ENCODE data around the gene GRIK3. TPM values are rescaled to one million over a fixed set of nuclear protein-coding genes. Genes with fewer than 3 reads are reported as not detected.

GRIK3 gene
- total RNA-seq, 1 donor from 2014 or later, result not detected

GRCh38 chr1:36784147-36784859 lies 250.0 kb downstream of the GRIK3 start:
- Mint-ChIP-seq H3K9me3 (no peaks in the 10 kb centered on the region), H3K27me3 (ENCODE audit: insufficient read depth) (no peaks in the 10 kb centered on the region), H3K4me3 (no peak overlapping the region), H3K4me1 (ENCODE audit: low read depth) (no peaks in the 10 kb centered on the region), H3K27ac (no peak overlapping the region), H3K36me3 (ENCODE audit: low read depth) (no peaks in the 10 kb centered on the region)
- DNase-seq (ENCODE audit: low spot score), result no peak
- intact Hi-C loops (cut with micrococcal nuclease), result no loop called here

DNA sequence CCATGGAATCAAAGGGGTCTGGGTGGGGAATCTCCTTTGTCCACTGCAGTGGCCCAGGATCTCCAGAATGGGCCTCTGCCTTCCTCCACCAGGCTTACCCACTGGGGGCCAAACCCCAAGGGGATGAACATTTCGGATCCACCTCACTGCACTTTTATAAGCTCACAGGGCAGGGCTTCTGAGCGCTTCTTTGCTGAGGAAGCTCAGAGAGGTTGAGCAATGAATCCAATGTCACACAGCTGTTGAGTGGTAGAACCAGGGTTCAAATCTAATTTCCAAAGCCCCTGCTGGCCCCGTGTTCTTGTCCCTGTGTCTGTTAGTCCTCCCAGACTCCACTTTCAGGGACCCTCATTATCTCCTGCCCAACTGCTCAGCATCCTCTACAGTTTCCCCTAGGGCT lies 250.8 kb downstream of the GRIK3 start:
- no peaks in the 10 kb centered on the region for H3K27me3 Mint-ChIP-seq (ENCODE audit: insufficient read depth)
- H3K4me3 Mint-ChIP-seq, result no peak overlapping the region
- intact Hi-C loops (cut with micrococcal nuclease), result no loop called here
- H3K4me1 Mint-ChIP-seq (ENCODE audit: low read depth), result no peaks in the 10 kb centered on the region
- no peak for DNase-seq (ENCODE audit: low spot score)
- no peaks in the 10 kb centered on the region for H3K36me3 Mint-ChIP-seq (ENCODE audit: low read depth)
- no peak overlapping the region for H3K27ac Mint-ChIP-seq
- no peaks in the 10 kb centered on the region for H3K9me3 Mint-ChIP-seq

DNA sequence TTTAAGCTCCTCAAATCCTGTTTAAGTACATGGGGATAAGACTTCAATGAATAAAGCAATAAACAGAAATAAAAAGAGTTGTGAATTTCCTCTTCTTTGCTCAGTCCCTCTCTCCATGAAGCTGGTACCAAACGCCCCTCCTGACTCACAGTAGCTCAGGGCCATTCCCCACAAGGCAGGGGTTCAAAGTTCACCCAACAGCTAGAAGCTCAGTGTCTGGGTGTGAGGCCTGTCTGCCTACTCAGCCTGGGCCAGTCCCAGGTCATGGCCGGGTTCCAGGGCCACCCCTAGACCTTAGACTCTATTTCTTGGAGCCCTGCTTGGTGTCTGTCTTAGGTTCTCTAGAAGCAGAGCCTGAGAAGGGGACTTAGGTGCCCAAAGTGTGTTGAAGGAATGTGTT lies 251.5 kb downstream of the GRIK3 start:
- H3K4me1 Mint-ChIP-seq (ENCODE audit: low read depth), result no peaks in the 10 kb centered on the region
- no peaks in the 10 kb centered on the region for H3K27me3 Mint-ChIP-seq (ENCODE audit: insufficient read depth)
- no peaks in the 10 kb centered on the region for H3K9me3 Mint-ChIP-seq
- H3K4me3 Mint-ChIP-seq, result no peak overlapping the region
- no peak for DNase-seq (ENCODE audit: low spot score)
- H3K27ac Mint-ChIP-seq, result no peak overlapping the region
- intact Hi-C loops (cut with micrococcal nuclease), result no loop called here
- no peaks in the 10 kb centered on the region for H3K36me3 Mint-ChIP-seq (ENCODE audit: low read depth)

GRCh38 chr1:36782085-36782484 lies 252.2 kb downstream of the GRIK3 start:
- Mint-ChIP-seq H3K4me1 (ENCODE audit: low read depth) (no peaks in the 10 kb centered on the region), H3K27me3 (ENCODE audit: insufficient read depth) (no peaks in the 10 kb centered on the region), H3K36me3 (ENCODE audit: low read depth) (no peaks in the 10 kb centered on the region), H3K27ac (no peak overlapping the region), H3K4me3 (no peak overlapping the region), H3K9me3 (no peaks in the 10 kb centered on the region)
- no peak for DNase-seq (ENCODE audit: low spot score)
- intact Hi-C loops (cut with micrococcal nuclease), result no loop called here

- Mint-ChIP-seq H3K4me3 (no peak overlapping the region), H3K4me1 (ENCODE audit: low read depth) (no peaks in the 10 kb centered on the region)
- intact Hi-C loops (cut with micrococcal nuclease), result no loop called here
These were observed 253.2 kb downstream of the GRIK3 start for GRCh38 chr1:36781098-36781497.

DNA sequence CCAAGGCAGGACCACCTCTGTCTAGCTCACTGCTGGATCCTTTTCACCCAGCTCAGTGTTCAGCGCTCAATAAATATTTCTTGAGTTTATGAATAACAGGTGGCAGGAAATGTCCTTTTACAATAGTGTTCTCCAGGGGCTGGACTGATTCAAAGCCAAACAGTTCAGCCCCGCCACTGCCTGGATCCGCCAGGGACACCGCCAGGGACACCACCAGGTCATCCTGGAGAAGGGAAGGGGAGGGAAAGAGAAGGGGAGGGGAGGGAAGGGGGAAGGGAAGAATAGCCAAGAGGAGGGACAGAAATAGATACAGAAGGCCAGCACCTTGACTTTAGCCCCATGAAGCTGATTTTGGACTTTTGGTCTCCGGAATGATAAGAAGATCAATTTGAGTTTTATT lies 255.6 kb downstream of the GRIK3 start:
- Mint-ChIP-seq H3K4me1 (ENCODE audit: low read depth) (no peaks in the 10 kb centered on the region), H3K27ac (no peak overlapping the region), H3K9me3 (no peaks in the 10 kb centered on the region), H3K36me3 (ENCODE audit: low read depth) (no peaks in the 10 kb centered on the region), H3K4me3 (no peak overlapping the region), H3K27me3 (ENCODE audit: insufficient read depth) (peaks cover 2% of the 10 kb centered on the region)
- DNase-seq (ENCODE audit: low spot score), result no peak
- intact Hi-C loops (cut with micrococcal nuclease), result no loop called here

More at GRCh38 chr1:36781098-36781497, 253.2 kb downstream of the GRIK3 start:
- Mint-ChIP-seq H3K27me3 (ENCODE audit: insufficient read depth) (no peaks in the 10 kb centered on the region), H3K27ac (no peak overlapping the region), H3K9me3 (no peaks in the 10 kb centered on the region), H3K36me3 (ENCODE audit: low read depth) (no peaks in the 10 kb centered on the region)
- DNase-seq (ENCODE audit: low spot score), result no peak

DNA sequence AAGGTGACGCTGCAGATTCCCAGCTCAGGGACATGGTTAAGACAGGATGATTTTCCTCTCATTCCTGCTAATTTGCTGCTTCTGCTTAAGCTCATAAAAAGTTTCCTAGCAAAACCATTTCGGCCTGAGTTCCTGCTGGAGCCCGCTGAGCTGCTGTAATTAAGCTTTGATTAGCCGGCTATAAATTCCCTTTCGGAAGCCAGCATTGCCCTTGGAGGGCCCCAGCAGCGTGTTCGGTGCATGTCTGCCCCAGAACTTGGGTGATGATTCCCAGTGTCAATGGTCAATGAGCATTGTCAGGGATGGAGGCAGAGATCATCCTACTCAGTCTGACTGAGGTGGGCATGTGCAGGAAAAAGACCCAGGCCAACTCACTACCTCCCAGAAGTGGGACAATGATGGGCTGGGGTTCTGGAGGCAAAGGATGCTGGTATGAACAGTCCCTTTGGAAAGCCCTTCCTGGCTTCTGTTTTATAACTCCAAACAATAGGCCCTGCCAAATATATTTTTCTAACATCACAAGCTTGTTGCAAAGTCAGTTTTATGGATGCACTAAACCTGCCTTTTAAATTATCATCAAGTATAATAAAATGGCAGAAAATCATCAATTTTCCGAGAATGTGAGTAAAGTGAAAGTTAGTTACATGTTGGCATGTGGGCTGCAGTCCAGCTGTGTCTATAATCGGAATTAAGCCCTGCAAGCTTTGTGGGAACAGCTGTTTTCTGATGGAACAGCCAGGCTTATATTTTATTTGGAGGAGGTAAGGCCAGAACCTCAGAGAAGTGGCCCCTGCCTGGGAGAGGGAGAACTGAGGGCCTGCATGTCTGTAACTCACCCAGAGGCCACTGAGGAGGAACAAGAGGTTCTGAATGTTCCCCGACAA lies 257.1 kb downstream of the GRIK3 start:
- Mint-ChIP-seq H3K4me3 (no peak overlapping the region), H3K9me3 (no peaks in the 10 kb centered on the region), H3K36me3 (ENCODE audit: low read depth) (no peaks in the 10 kb centered on the region), H3K27ac (no peak overlapping the region), H3K4me1 (ENCODE audit: low read depth) (no peaks in the 10 kb centered on the region), H3K27me3 (ENCODE audit: insufficient read depth) (peaks cover 8% of the 10 kb centered on the region)
- DNase-seq (ENCODE audit: low spot score), result no peak
- intact Hi-C loops (cut with micrococcal nuclease), result no loop called here

- no peak overlapping the region for H3K4me3 Mint-ChIP-seq
- no peaks in the 10 kb centered on the region for H3K9me3 Mint-ChIP-seq
- no peaks in the 10 kb centered on the region for H3K36me3 Mint-ChIP-seq (ENCODE audit: low read depth)
- H3K27ac Mint-ChIP-seq, result no peak overlapping the region
- peaks cover 12% of the 10 kb centered on the region for H3K27me3 Mint-ChIP-seq (ENCODE audit: insufficient read depth)
- H3K4me1 Mint-ChIP-seq (ENCODE audit: low read depth), result no peaks in the 10 kb centered on the region
- intact Hi-C loops (cut with micrococcal nuclease), result no loop called here
- DNase-seq (ENCODE audit: low spot score), result no peak
These were observed 258.1 kb downstream of the GRIK3 start for GRCh38 chr1:36776256-36776655.

- Mint-ChIP-seq H3K4me3 (no peak overlapping the region), H3K27me3 (ENCODE audit: insufficient read depth) (peaks cover 17% of the 10 kb centered on the region), H3K4me1 (ENCODE audit: low read depth) (no peaks in the 10 kb centered on the region), H3K27ac (no peak overlapping the region), H3K9me3 (no peaks in the 10 kb centered on the region), H3K36me3 (ENCODE audit: low read depth) (no peaks in the 10 kb centered on the region)
- DNase-seq (ENCODE audit: low spot score), result no peak
- intact Hi-C loops (cut with micrococcal nuclease), result no loop called here
These were observed 258.6 kb downstream of the GRIK3 start for GRCh38 chr1:36775716-36776115.

- Mint-ChIP-seq H3K27ac (no peak overlapping the region), H3K36me3 (ENCODE audit: low read depth) (no peaks in the 10 kb centered on the region), H3K4me1 (ENCODE audit: low read depth) (no peaks in the 10 kb centered on the region), H3K4me3 (no peak overlapping the region), H3K27me3 (ENCODE audit: insufficient read depth) (peaks cover 18% of the 10 kb centered on the region), H3K9me3 (no peaks in the 10 kb centered on the region)
- intact Hi-C loops (cut with micrococcal nuclease), result no loop called here
- DNase-seq (ENCODE audit: low spot score), result no peak
These were observed 260.3 kb downstream of the GRIK3 start for GRCh38 chr1:36773827-36774541.

GRCh38 chr1:36772647-36773495 lies 261.4 kb downstream of the GRIK3 start:
- intact Hi-C loops (cut with micrococcal nuclease), result no loop called here
- H3K27me3 Mint-ChIP-seq (ENCODE audit: insufficient read depth), result peaks cover 18% of the 10 kb centered on the region
- no peaks in the 10 kb centered on the region for H3K36me3 Mint-ChIP-seq (ENCODE audit: low read depth)
- no peak for DNase-seq (ENCODE audit: low spot score)
- H3K4me1 Mint-ChIP-seq (ENCODE audit: low read depth), result no peaks in the 10 kb centered on the region
- no peak overlapping the region for H3K4me3 Mint-ChIP-seq
- H3K9me3 Mint-ChIP-seq, result no peaks in the 10 kb centered on the region
- no peak overlapping the region for H3K27ac Mint-ChIP-seq

DNA sequence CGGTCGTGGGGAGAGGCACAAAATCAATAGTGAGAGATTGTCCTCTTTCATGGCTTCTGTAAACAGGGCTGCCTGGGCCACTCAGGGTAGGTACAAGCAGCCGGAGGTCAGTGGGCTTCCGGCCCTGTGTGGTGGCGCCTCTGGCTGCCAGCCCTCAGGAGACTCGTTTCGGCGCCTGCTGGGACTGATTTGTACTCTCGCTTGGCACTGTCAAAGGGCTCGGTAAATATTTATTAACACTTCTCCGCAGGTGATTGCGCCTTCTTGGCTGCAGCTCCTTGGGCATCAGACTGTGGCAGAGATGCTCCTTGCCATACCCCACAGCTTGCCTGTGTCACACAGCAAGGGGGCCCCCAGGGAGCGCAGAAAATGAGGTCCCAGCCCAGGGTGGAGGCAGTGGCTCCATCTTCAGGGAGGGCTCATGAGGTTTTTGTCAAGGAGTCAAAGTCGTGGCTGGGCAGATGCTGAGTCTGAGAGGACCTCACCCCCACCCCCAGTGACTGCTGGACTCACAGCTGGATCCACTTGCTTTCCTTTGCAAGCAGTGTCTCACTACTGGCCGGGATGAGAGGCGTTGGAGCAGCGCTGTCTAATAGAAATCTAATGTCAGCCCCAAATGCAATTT lies 262.5 kb downstream of the GRIK3 start:
- Mint-ChIP-seq H3K27ac (no peak overlapping the region), H3K4me3 (no peak overlapping the region), H3K36me3 (ENCODE audit: low read depth) (no peaks in the 10 kb centered on the region), H3K4me1 (ENCODE audit: low read depth) (no peaks in the 10 kb centered on the region), H3K9me3 (no peaks in the 10 kb centered on the region), H3K27me3 (ENCODE audit: insufficient read depth) (peaks cover 18% of the 10 kb centered on the region)
- intact Hi-C loops (cut with micrococcal nuclease), result no loop called here
- no peak for DNase-seq (ENCODE audit: low spot score)

All from activated T-helper 1 cell treated with anti-CD3 and anti-CD28 coated beads, Interleukin-12 subunit alpha, Interleukin-12 subunit beta, Interleukin-2, Interleukin-4 antibody, amounts not matched to agents 30 ng/mL and 10 ng/mL and 1 ng/mL, durations not matched to agents 14 hours and 24 hours and 36 hours (primary cell).